Osteoblast (primary cell): ENCODE data around the gene HOXA9. TPM values are rescaled to one million over a fixed set of nuclear protein-coding genes. Genes with fewer than 3 reads are reported as not detected.
A peak's percentile ranks its signal among the peaks of the same experiment; 100 is the strongest.

Experiments used
- DNase-seq: peaks from one replicate; pipeline ENCODE4 v3.0.0; 2011; ENCODE audit warnings: low spot score, mixed read lengths; ENCODE audit not compliant: insufficient read length; ENCODE audit errors: missing footprints
- H2AFZ ChIP-seq: 2 replicates; pipeline ENCODE4 v1.6.0; 2011; ENCODE audit warnings: mild to moderate bottlenecking, low read length
- H3K27ac ChIP-seq: 2 replicates; pipeline ENCODE4 v1.5.1; 2011; ENCODE audit warnings: mild to moderate bottlenecking, low read depth, low read length, moderate library complexity
- H3K27me3 ChIP-seq: 2 replicates; pipeline ENCODE4 v1.6.0; 2012; ENCODE audit warnings: mild to moderate bottlenecking, control low read depth, inconsistent platforms, low read length, moderate library complexity; ENCODE audit not compliant: insufficient read depth
- H3K36me3 ChIP-seq: 2 replicates; pipeline ENCODE4 v1.5.1; 2011; ENCODE audit warnings: mild to moderate bottlenecking, low read length, control low read depth, moderate library complexity; ENCODE audit not compliant: insufficient read depth
- H3K4me1 ChIP-seq: 2 replicates; pipeline ENCODE4 v1.5.1; 2011; ENCODE audit warnings: mild to moderate bottlenecking, low read length, control low read depth, moderate library complexity; ENCODE audit not compliant: insufficient read depth
- H3K4me2 ChIP-seq: 2 replicates; pipeline ENCODE4 v1.6.0; 2011; ENCODE audit warnings: mild to moderate bottlenecking, low read length; ENCODE audit not compliant: insufficient read depth
- H3K4me3 ChIP-seq: fragments of 200-600 bp; sonication (generic); 3 replicates; pipeline ENCODE4 v1.5.1; 2012; ENCODE audit warnings: mild to moderate bottlenecking, low read length, inconsistent platforms; ENCODE audit not compliant: insufficient read depth
- H3K79me2 ChIP-seq: 2 replicates; pipeline ENCODE4 v1.6.0; 2012; ENCODE audit warnings: mild to moderate bottlenecking, low read length, control low read depth, inconsistent platforms; ENCODE audit not compliant: insufficient read depth
- H3K9me3 ChIP-seq: 2 replicates; pipeline ENCODE4 v1.5.1; 2011; ENCODE audit warnings: low read depth, low read length, control low read depth
- H4K20me1 ChIP-seq: 2 replicates; pipeline ENCODE4 v1.6.0; 2012; ENCODE audit warnings: mild to moderate bottlenecking, low read length, control low read depth; ENCODE audit not compliant: insufficient read depth
- CTCF ChIP-seq: IDR thresholded peaks from 2 replicates; pipeline ENCODE4 v1.5.1; 2011; ENCODE audit warnings: mild to moderate bottlenecking, low read depth, low read length, moderate library complexity; ENCODE audit errors: extremely low read depth
- total RNA-seq: library from RNA; depleted of rRNA; stranded (reverse); fragments of >200 nt; gene quantifications from 2 replicates; pipeline ENCODE4 v1.2.3, GENCODE V29; 2012

The HOXA9 gene
- total RNA-seq, 1 donor: 19.5 TPM

- peak overlapping the region; percentile 99 for H3K4me2 ChIP-seq
- H3K4me1 ChIP-seq: peaks cover 50% of the 10 kb centered on the region
- peaks cover 98% of the 10 kb centered on the region for H3K79me2 ChIP-seq
- no peaks in the 10 kb centered on the region for H3K9me3 ChIP-seq
- no peak for DNase-seq
- peaks cover 12% of the 10 kb centered on the region for H3K36me3 ChIP-seq
- H3K4me3 ChIP-seq: peak overlapping the region; percentile 75
- no peak for TF ChIP-seq CTCF
- no peaks in the 10 kb centered on the region for H3K27me3 ChIP-seq
- peak overlapping the region; percentile 49 for H2AFZ ChIP-seq
- peaks cover 7% of the 10 kb centered on the region for H4K20me1 ChIP-seq
- H3K27ac ChIP-seq: peak overlapping the region; percentile 76
Observed at GRCh38 chr7:27175626-27176523, 10.5 kb upstream of the HOXA9 start.

- H3K4me1 ChIP-seq: peaks cover 43% of the 10 kb centered on the region
- H3K4me2 ChIP-seq: peak overlapping the region; percentile 99
- peaks cover 12% of the 10 kb centered on the region for H3K36me3 ChIP-seq
- no peaks in the 10 kb centered on the region for H3K27me3 ChIP-seq
- peaks cover 98% of the 10 kb centered on the region for H3K79me2 ChIP-seq
- H4K20me1 ChIP-seq: peaks cover 7% of the 10 kb centered on the region
- DNase-seq: no peak
- peak overlapping the region; percentile 76 for H3K27ac ChIP-seq
- H2AFZ ChIP-seq: no peak overlapping the region
- TF ChIP-seq CTCF: no peak
- no peaks in the 10 kb centered on the region for H3K9me3 ChIP-seq
- H3K4me3 ChIP-seq: peak overlapping the region; percentile 75
Observed at GRCh38 chr7:27174874-27175625, 9.7 kb upstream of the HOXA9 start.

GRCh38 chr7:27173956-27174873 is 8.9 kb upstream of the HOXA9 start, which contains the start of gene HOXA10:
Gene HOXA10 (minus strand): TSS chr7:27174320. CDS start chr7:27174306, 14 bp downstream.
- Histone ChIP-seq H2AFZ (peak within 1 kb of the TSS; percentile 17), H3K27ac (peak within 1 kb of the TSS; percentile 76), H3K79me2 (peaks cover 100% of the 10 kb centered on the region), H3K4me3 (peak within 1 kb of the TSS; percentile 75), H3K27me3 (no peaks in the 10 kb centered on the region), H4K20me1 (peaks cover 7% of the 10 kb centered on the region), H3K36me3 (peaks cover 12% of the 10 kb centered on the region), H3K4me1 (peaks cover 41% of the 10 kb centered on the region), H3K4me2 (peak within 1 kb of the TSS; percentile 99), H3K9me3 (no peaks in the 10 kb centered on the region)
- TF ChIP-seq CTCF: no peak
- peak; percentile 90 for DNase-seq
